ENCODE measurements around the gene GOLGA6L10.
"Not testable (repeated sequence)": the region's sequence is repeated elsewhere in the genome, so short reads cannot be mapped to it uniquely, and the experiment has no call there.

The GOLGA6L10 gene

GRCh38 chr15:82349375-82349774 is at the start of gene GOLGA6L10:
Gene GOLGA6L10, minus strand, starts transcription at chr15:82349475. Its CDS starts 100 bp downstream, at chr15:82349375.
- DNase-seq (ENCODE audit: low spot score); H3K36me3 Mint-ChIP-seq (ENCODE audit: low read depth); H3K4me3 Mint-ChIP-seq; H3K27ac Mint-ChIP-seq; H3K4me1 Mint-ChIP-seq (ENCODE audit: low read depth); H3K27me3 Mint-ChIP-seq (ENCODE audit: low read depth); H3K9me3 Mint-ChIP-seq: not testable (repeated sequence)

GRCh38 chr15:82398785-82399184 is 49.5 kb upstream of the GOLGA6L10 start:
- Mint-ChIP-seq H3K4me3 (no peak overlapping the region), H3K27me3 (ENCODE audit: low read depth) (no peaks in the 10 kb centered on the region), H3K27ac (no peak overlapping the region), H3K9me3 (no peaks in the 10 kb centered on the region), H3K4me1 (ENCODE audit: low read depth) (peaks cover 8% of the 10 kb centered on the region), H3K36me3 (ENCODE audit: low read depth) (no peaks in the 10 kb centered on the region)
- no peak for DNase-seq (ENCODE audit: low spot score)

GRCh38 chr15:82397817-82398216 is 48.5 kb upstream of the GOLGA6L10 start:
- H3K4me3 Mint-ChIP-seq = no peak overlapping the region
- H3K27ac Mint-ChIP-seq = no peak overlapping the region
- no peaks in the 10 kb centered on the region for H3K27me3 Mint-ChIP-seq (ENCODE audit: low read depth)
- H3K9me3 Mint-ChIP-seq = no peaks in the 10 kb centered on the region
- DNase-seq (ENCODE audit: low spot score) = no peak
- H3K36me3 Mint-ChIP-seq (ENCODE audit: low read depth) = no peaks in the 10 kb centered on the region
- H3K4me1 Mint-ChIP-seq (ENCODE audit: low read depth) = peaks cover 8% of the 10 kb centered on the region

GRCh38 chr15:82395788-82396187 is 46.5 kb upstream of the GOLGA6L10 start:
- not testable (repeated sequence) for H3K27ac Mint-ChIP-seq; H3K4me1 Mint-ChIP-seq (ENCODE audit: low read depth); H3K4me3 Mint-ChIP-seq; DNase-seq (ENCODE audit: low spot score); H3K9me3 Mint-ChIP-seq; H3K27me3 Mint-ChIP-seq (ENCODE audit: low read depth); H3K36me3 Mint-ChIP-seq (ENCODE audit: low read depth)

GRCh38 chr15:82393671-82394070 is 44.4 kb upstream of the GOLGA6L10 start:
- Mint-ChIP-seq H3K36me3 (ENCODE audit: low read depth) (no peaks in the 10 kb centered on the region), H3K4me1 (ENCODE audit: low read depth) (peaks cover under 1% of the 10 kb centered on the region), H3K9me3 (no peaks in the 10 kb centered on the region), H3K27ac (no peak overlapping the region), H3K4me3 (no peak overlapping the region), H3K27me3 (ENCODE audit: low read depth) (no peaks in the 10 kb centered on the region)
- no peak for DNase-seq (ENCODE audit: low spot score)

GRCh38 chr15:82392077-82392476 is 42.8 kb upstream of the GOLGA6L10 start:
- H3K36me3 Mint-ChIP-seq (ENCODE audit: low read depth); H3K9me3 Mint-ChIP-seq; H3K27ac Mint-ChIP-seq; H3K4me3 Mint-ChIP-seq; DNase-seq (ENCODE audit: low spot score); H3K4me1 Mint-ChIP-seq (ENCODE audit: low read depth); H3K27me3 Mint-ChIP-seq (ENCODE audit: low read depth): not testable (repeated sequence)

- not testable (repeated sequence) for H3K9me3 Mint-ChIP-seq; H3K36me3 Mint-ChIP-seq (ENCODE audit: low read depth); H3K27ac Mint-ChIP-seq; H3K4me1 Mint-ChIP-seq (ENCODE audit: low read depth); DNase-seq (ENCODE audit: low spot score); H3K4me3 Mint-ChIP-seq; H3K27me3 Mint-ChIP-seq (ENCODE audit: low read depth)
Observed at GRCh38 chr15:82390152-82390551, 40.9 kb upstream of the GOLGA6L10 start.

- not testable (repeated sequence) for H3K9me3 Mint-ChIP-seq; H3K27me3 Mint-ChIP-seq (ENCODE audit: low read depth); H3K36me3 Mint-ChIP-seq (ENCODE audit: low read depth); H3K27ac Mint-ChIP-seq; H3K4me1 Mint-ChIP-seq (ENCODE audit: low read depth); H3K4me3 Mint-ChIP-seq; DNase-seq (ENCODE audit: low spot score)
Observed at GRCh38 chr15:82387209-82387608, 37.9 kb upstream of the GOLGA6L10 start.

GRCh38 chr15:82381330-82381955 is 32.2 kb upstream of the GOLGA6L10 start:
- not testable (repeated sequence) for H3K4me3 Mint-ChIP-seq; H3K9me3 Mint-ChIP-seq; H3K36me3 Mint-ChIP-seq (ENCODE audit: low read depth); DNase-seq (ENCODE audit: low spot score); H3K4me1 Mint-ChIP-seq (ENCODE audit: low read depth); H3K27ac Mint-ChIP-seq
- peaks cover 16% of the 10 kb centered on the region for H3K27me3 Mint-ChIP-seq (ENCODE audit: low read depth)

- not testable (repeated sequence) for H3K27ac Mint-ChIP-seq; H3K36me3 Mint-ChIP-seq (ENCODE audit: low read depth); H3K9me3 Mint-ChIP-seq; DNase-seq (ENCODE audit: low spot score); H3K4me1 Mint-ChIP-seq (ENCODE audit: low read depth); H3K4me3 Mint-ChIP-seq
- H3K27me3 Mint-ChIP-seq (ENCODE audit: low read depth) = peaks cover 16% of the 10 kb centered on the region
Observed at GRCh38 chr15:82379552-82379951, 30.3 kb upstream of the GOLGA6L10 start.

GRCh38 chr15:82373661-82374060 is 24.4 kb upstream of the GOLGA6L10 start:
- H3K9me3 Mint-ChIP-seq; DNase-seq (ENCODE audit: low spot score); H3K27ac Mint-ChIP-seq: not testable (repeated sequence)

GRCh38 chr15:82371656-82372055 is 22.4 kb upstream of the GOLGA6L10 start:
- Mint-ChIP-seq H3K4me3 (no peak overlapping the region), H3K27ac (no peak overlapping the region), H3K4me1 (ENCODE audit: low read depth) (no peaks in the 10 kb centered on the region), H3K27me3 (ENCODE audit: low read depth) (peaks cover 12% of the 10 kb centered on the region), H3K9me3 (no peaks in the 10 kb centered on the region), H3K36me3 (ENCODE audit: low read depth) (no peaks in the 10 kb centered on the region)
- DNase-seq (ENCODE audit: low spot score) = no peak

More at GRCh38 chr15:82373661-82374060, 24.4 kb upstream of the GOLGA6L10 start:
- H3K36me3 Mint-ChIP-seq (ENCODE audit: low read depth); H3K4me1 Mint-ChIP-seq (ENCODE audit: low read depth); H3K4me3 Mint-ChIP-seq: not testable (repeated sequence)
- peaks cover 18% of the 10 kb centered on the region for H3K27me3 Mint-ChIP-seq (ENCODE audit: low read depth)

- H3K9me3 Mint-ChIP-seq; H3K4me3 Mint-ChIP-seq; DNase-seq (ENCODE audit: low spot score); H3K4me1 Mint-ChIP-seq (ENCODE audit: low read depth); H3K27ac Mint-ChIP-seq; H3K36me3 Mint-ChIP-seq (ENCODE audit: low read depth); H3K27me3 Mint-ChIP-seq (ENCODE audit: low read depth): not testable (repeated sequence)
Observed at GRCh38 chr15:82367790-82368189, 18.5 kb upstream of the GOLGA6L10 start.

- not testable (repeated sequence) for H3K4me3 Mint-ChIP-seq
- peak; percentile 32 for DNase-seq (ENCODE audit: low spot score)
Observed at GRCh38 chr15:82365692-82366323, 16.5 kb upstream of the GOLGA6L10 start.

GRCh38 chr15:82364548-82364947 is 15.3 kb upstream of the GOLGA6L10 start:
- not testable (repeated sequence) for H3K27me3 Mint-ChIP-seq (ENCODE audit: low read depth); H3K9me3 Mint-ChIP-seq; DNase-seq (ENCODE audit: low spot score); H3K27ac Mint-ChIP-seq; H3K4me3 Mint-ChIP-seq; H3K4me1 Mint-ChIP-seq (ENCODE audit: low read depth); H3K36me3 Mint-ChIP-seq (ENCODE audit: low read depth)

More at GRCh38 chr15:82365692-82366323, 16.5 kb upstream of the GOLGA6L10 start:
- H3K27ac Mint-ChIP-seq; H3K4me1 Mint-ChIP-seq (ENCODE audit: low read depth); H3K9me3 Mint-ChIP-seq; H3K36me3 Mint-ChIP-seq (ENCODE audit: low read depth); H3K27me3 Mint-ChIP-seq (ENCODE audit: low read depth): not testable (repeated sequence)

Measured in T-helper 2 cell treated with Interferon-gamma antibody and Interleukin-4, amounts not matched to agents 5 μg/mL and 100 μg/mL, for 36 hours (primary cell).